Liver (tissue), 9 donors: ENCODE data around the gene MMP28. TPM values are rescaled to one million over a fixed set of nuclear protein-coding genes. Genes with fewer than 3 reads are reported as not detected.

Source experiments
- DNase-seq: peaks from one replicate; pipeline ENCODE4 v3.0.0-alpha.2; 2017; ENCODE audit warnings: low spot score
- H3K27ac ChIP-seq, 2 donors: one replicate each; pipeline ENCODE4 v1.7.0; 2013; ENCODE audit warnings: inconsistent platforms in 2 of 2, low read length in 2 of 2, control low read depth in 1 of 2, low read depth in 1 of 2, mild to moderate bottlenecking in 1 of 2
- H3K27me3 ChIP-seq, 4 donors: one replicate each; pipeline versions ENCODE4 v1.6.1 to v1.7.0; 2013; ENCODE audit warnings: low read length in 3 of 4, inconsistent platforms in 1 of 4, mild to moderate bottlenecking in 1 of 4, moderate library complexity in 1 of 4; ENCODE audit not compliant: control insufficient read depth in 4 of 4, insufficient read depth in 4 of 4
- H3K36me3 ChIP-seq, 4 donors: one replicate each; pipeline versions ENCODE4 v1.6.1 to v1.7.0; 2013; ENCODE audit warnings: low read length in 3 of 4, mild to moderate bottlenecking in 3 of 4, low read depth in 1 of 4, moderate library complexity in 1 of 4; ENCODE audit not compliant: control insufficient read depth in 4 of 4, insufficient read depth in 3 of 4
- H3K4me1 ChIP-seq, 4 donors: one replicate each; pipeline versions ENCODE4 v1.6.1 to v1.7.0; 2013; ENCODE audit warnings: low read length in 3 of 4, mild to moderate bottlenecking in 3 of 4, moderate library complexity in 1 of 4; ENCODE audit not compliant: control insufficient read depth in 4 of 4, insufficient read depth in 4 of 4
- H3K4me3 ChIP-seq, 3 donors: one replicate each; pipeline versions ENCODE4 v1.6.1 to v1.7.0; 2013; ENCODE audit warnings: low read length in 3 of 3, control low read depth in 1 of 3, low read depth in 1 of 3, mild to moderate bottlenecking in 1 of 3
- H3K9ac ChIP-seq, 2 donors: one replicate each; pipeline ENCODE4 v1.7.0; 2013; ENCODE audit warnings: low read length in 2 of 2, mild to moderate bottlenecking in 2 of 2, moderate library complexity in 2 of 2, control low read depth in 1 of 2, low read depth in 1 of 2
- H3K9me3 ChIP-seq, 4 donors: one replicate each; pipeline versions ENCODE4 v1.6.1 to v1.7.0; 2013; ENCODE audit warnings: low read length in 3 of 4; ENCODE audit not compliant: control insufficient read depth in 4 of 4
- ATF3 ChIP-seq: IDR thresholded peaks from 2 replicates; pipeline ENCODE4 v1.6.1; 2016; ENCODE audit warnings: antibody characterized with exemption
- CTCF ChIP-seq: fragments of 150-350 bp; IDR thresholded peaks from 2 replicates; pipeline ENCODE4 v1.5.1; 2017; ENCODE audit warnings: improper control_type of control experiment, low read depth, low read length; ENCODE audit not compliant: missing input control
- EGR1 ChIP-seq, 2 donors: IDR thresholded peaks; 2 replicates each; pipeline ENCODE4 v1.6.1; 2016 to 2018; ENCODE audit warnings: antibody characterized with exemption in 2 of 2, low read depth in 2 of 2
- FOXA1 ChIP-seq: IDR thresholded peaks from 2 replicates; pipeline ENCODE4 v1.6.1; 2016; ENCODE audit warnings: antibody characterized with exemption
- FOXA2 ChIP-seq: IDR thresholded peaks from 2 replicates; pipeline ENCODE4 v1.6.1; 2016; ENCODE audit warnings: antibody characterized with exemption
- GABPA ChIP-seq, 2 donors: IDR thresholded peaks in 1 of 2; conservative IDR thresholded peaks in 1 of 2; 2 replicates each; pipeline ENCODE4 v1.6.1; 2016; ENCODE audit warnings: antibody characterized with exemption in 2 of 2, mild to moderate bottlenecking in 1 of 2, moderate library complexity in 1 of 2
- HNF4A ChIP-seq, 2 donors: conservative IDR thresholded peaks; 2 replicates each; pipeline ENCODE4 v1.6.1; 2016; ENCODE audit warnings: antibody characterized with exemption in 2 of 2, mild to moderate bottlenecking in 2 of 2
- HNF4G ChIP-seq: IDR thresholded peaks from 2 replicates; pipeline ENCODE4 v1.6.1; 2016; ENCODE audit warnings: antibody characterized with exemption
- JUND ChIP-seq, 2 donors: IDR thresholded peaks; 2 replicates each; pipeline ENCODE4 v1.6.1; 2016; ENCODE audit warnings: antibody characterized with exemption in 2 of 2
- MAX ChIP-seq: IDR thresholded peaks from 2 replicates; pipeline ENCODE4 v1.6.1; 2016; ENCODE audit warnings: antibody characterized with exemption
- NR2F2 ChIP-seq: IDR thresholded peaks from 2 replicates; pipeline ENCODE4 v1.6.1; 2016; ENCODE audit warnings: antibody characterized with exemption
- REST ChIP-seq: IDR thresholded peaks from 2 replicates; pipeline ENCODE4 v1.6.1; 2016; ENCODE audit warnings: antibody characterized with exemption, mild to moderate bottlenecking
- RXRA ChIP-seq, 2 donors: IDR thresholded peaks; 2 replicates each; pipeline ENCODE4 v1.6.1; 2017 to 2018; ENCODE audit warnings: antibody characterized with exemption in 2 of 2, mild to moderate bottlenecking in 1 of 2
- SP1 ChIP-seq: IDR thresholded peaks from 2 replicates; pipeline ENCODE4 v1.6.1; 2018; ENCODE audit warnings: antibody characterized with exemption, mild to moderate bottlenecking
- TAF1 ChIP-seq: conservative IDR thresholded peaks from 2 replicates; pipeline ENCODE4 v1.6.1; 2016; ENCODE audit warnings: antibody characterized with exemption, mild to moderate bottlenecking
- YY1 ChIP-seq: IDR thresholded peaks from 2 replicates; pipeline ENCODE4 v1.6.1; 2016; ENCODE audit warnings: antibody characterized with exemption, mild to moderate bottlenecking
- ZBTB33 ChIP-seq: IDR thresholded peaks from 2 replicates; pipeline ENCODE4 v1.6.1; 2016; ENCODE audit warnings: antibody characterized with exemption
- WGBS: extraction: QIAGEN DNeasy Blood & Tissue Kit; methylation state at CpG from one replicate; pipeline ENCODE4 v1.1.7; 2013; 5-methylcytosine and 5-hydroxymethylcytosine counted together
- polyA plus RNA-seq, 2 donors: library from polyadenylated mRNA; stranded (reverse) in 1 of 2; unstranded in 1 of 2; fragments of 200-250 nt in 1 of 2; fragments of >200 nt in 1 of 2; fragmentation: Nextera tagmentation in 1 of 2; extraction: Ambion mirVana in 1 of 2; gene quantifications; one replicate each; pipeline versions ENCODE4 v1.2.1 to v1.2.3, GENCODE V29; 2013 to 2015
- total RNA-seq, 2 donors: library from RNA; depleted of rRNA; stranded (reverse); fragments of >200 nt; gene quantifications; one replicate each; pipeline ENCODE4 v1.2.3, GENCODE V29; 2014
- donor health status: healthy.
- donor health status: healthy.
- donor health status: healthy.
- donor health status: healthy.
- donor health status: healthy.

MMP28 gene
- under 1 TPM; 0.59 to 0.75 TPM for total RNA-seq
- under 1 TPM; 0.14 to 0.30 TPM for polyA plus RNA-seq

GRCh38 chr17:35795007-35795870, at the start of gene MMP28:
Gene MMP28, minus strand, starts transcription at chr17:35795641. Its CDS starts 264 bp downstream, at chr17:35795377.
- Histone ChIP-seq H3K9me3 (no peaks in the 10 kb centered on the region), H3K27ac (no peak within 1 kb of the TSS), H3K9ac (no peak within 1 kb of the TSS), H3K4me3 (peak within 1 kb of the TSS in 2 of 3 donors; percentile 42 to 49), H3K36me3 (peaks cover 0 to 2% (median 0%) of the 10 kb centered on the region in 4 donors), H3K4me1 (peaks cover 4 to 14% (median 10%) of the 10 kb centered on the region in 4 donors), H3K27me3 (peaks cover 0 to 21% (median 3%) of the 10 kb centered on the region in 4 donors)
- DNase-seq, result no peak
- 1% methylated on average over 89 of the region's 89 CpGs for WGBS
- TF ChIP-seq SP1 (no peak), EGR1 (IDR thresholded peaks at IDR 0.05; ENCODE audit: low read depth in 2 of 2) (no peak), HNF4A (conservative IDR thresholded peaks at IDR 0.05) (no peak), FOXA2 (no peak), REST (no peak), CTCF (no peak), JUND (IDR thresholded peaks at IDR 0.05) (no peak), GABPA (IDR thresholded peaks at IDR 0.05 in 1 of 2, conservative IDR thresholded peaks at IDR 0.05 in 1 of 2) (no peak), YY1 (no peak), TAF1 (no peak), ZBTB33 (no peak), FOXA1 (no peak), ATF3 (no peak), MAX (no peak), NR2F2 (no peak), RXRA (IDR thresholded peaks at IDR 0.05) (no peak), HNF4G (no peak)
